Measurements from ENCODE around the gene SLC34A3.
A peak's percentile ranks its signal among the peaks of the same experiment; 100 is the strongest.

Gene SLC34A3

DNA sequence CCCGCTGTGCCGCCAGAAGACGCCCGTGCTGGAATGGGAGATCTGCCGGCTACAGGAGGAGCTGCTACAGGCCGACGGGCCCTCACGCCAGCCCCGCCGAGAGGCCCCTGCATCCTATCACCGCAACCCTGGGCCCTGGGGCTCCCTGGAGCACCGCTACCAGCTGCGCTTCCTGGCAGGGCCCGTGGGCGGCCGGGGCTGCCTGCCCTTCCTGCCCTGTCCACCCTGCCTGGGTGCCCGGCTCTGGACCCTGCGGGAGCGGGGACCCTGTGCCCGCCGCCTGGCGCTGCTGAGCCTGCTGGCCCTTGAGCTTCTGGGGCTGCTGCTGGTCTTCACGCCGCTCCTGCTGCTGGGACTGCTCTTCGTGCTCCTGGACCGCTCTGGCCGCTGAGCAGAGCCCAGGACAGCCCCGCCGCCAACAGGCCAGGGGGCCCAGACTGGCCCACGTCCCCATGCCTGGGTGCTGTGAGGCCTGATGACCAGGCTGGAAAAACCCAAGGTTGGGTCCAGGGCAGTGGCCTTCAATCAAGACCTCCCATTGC, 12.4 kb upstream of the SLC34A3 start:
- DNase-seq (ENCODE audit: low read depth): no peak
- no peak for TF ChIP-seq CTCF (IDR thresholded peaks at IDR 0.05; ENCODE audit: low read length, missing control alignments)
- no peak overlapping the region for H3K4me3 ChIP-seq (replicated peaks; ENCODE audit: low read depth, low read length)

- DNase-seq (ENCODE audit: low read depth): peak; percentile 60
- TF ChIP-seq CTCF (IDR thresholded peaks at IDR 0.05; ENCODE audit: low read length, missing control alignments): no peak
- H3K4me3 ChIP-seq (replicated peaks; ENCODE audit: low read depth, low read length): no peak overlapping the region
Measured at GRCh38 chr9:137218754-137219271, 11.9 kb upstream of the SLC34A3 start.

DNA sequence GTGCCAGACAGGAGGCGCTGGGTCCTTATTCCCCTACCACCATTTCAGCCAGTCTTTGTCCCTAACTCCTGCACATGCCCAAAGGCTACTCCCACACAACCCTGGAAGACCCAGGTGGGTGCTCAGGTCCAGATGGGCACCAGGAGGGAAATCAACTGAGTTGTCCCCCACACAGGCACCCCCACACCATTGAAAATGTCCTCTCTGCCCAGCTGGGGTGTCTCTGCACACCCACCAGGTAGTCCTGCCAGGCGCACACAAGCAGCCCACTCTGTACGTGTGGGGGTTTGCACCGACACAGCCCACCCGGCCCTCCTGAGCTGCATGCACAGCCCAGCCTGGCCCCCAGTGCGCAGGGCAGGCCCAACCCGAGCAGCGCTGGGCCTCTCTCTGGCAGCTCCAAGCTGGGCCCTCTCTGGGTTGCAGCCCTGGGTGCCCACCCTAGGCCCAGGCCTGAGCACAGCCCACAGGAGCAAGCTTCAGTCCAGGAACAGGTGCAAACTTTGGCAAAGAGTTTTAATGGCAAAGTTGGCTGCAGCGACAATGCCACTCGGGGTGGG, 10.9 kb upstream of the SLC34A3 start:
- H3K4me3 ChIP-seq (replicated peaks; ENCODE audit: low read depth, low read length): no peak overlapping the region
- no peak for TF ChIP-seq CTCF (IDR thresholded peaks at IDR 0.05; ENCODE audit: low read length, missing control alignments)
- no peak for DNase-seq (ENCODE audit: low read depth)

DNA sequence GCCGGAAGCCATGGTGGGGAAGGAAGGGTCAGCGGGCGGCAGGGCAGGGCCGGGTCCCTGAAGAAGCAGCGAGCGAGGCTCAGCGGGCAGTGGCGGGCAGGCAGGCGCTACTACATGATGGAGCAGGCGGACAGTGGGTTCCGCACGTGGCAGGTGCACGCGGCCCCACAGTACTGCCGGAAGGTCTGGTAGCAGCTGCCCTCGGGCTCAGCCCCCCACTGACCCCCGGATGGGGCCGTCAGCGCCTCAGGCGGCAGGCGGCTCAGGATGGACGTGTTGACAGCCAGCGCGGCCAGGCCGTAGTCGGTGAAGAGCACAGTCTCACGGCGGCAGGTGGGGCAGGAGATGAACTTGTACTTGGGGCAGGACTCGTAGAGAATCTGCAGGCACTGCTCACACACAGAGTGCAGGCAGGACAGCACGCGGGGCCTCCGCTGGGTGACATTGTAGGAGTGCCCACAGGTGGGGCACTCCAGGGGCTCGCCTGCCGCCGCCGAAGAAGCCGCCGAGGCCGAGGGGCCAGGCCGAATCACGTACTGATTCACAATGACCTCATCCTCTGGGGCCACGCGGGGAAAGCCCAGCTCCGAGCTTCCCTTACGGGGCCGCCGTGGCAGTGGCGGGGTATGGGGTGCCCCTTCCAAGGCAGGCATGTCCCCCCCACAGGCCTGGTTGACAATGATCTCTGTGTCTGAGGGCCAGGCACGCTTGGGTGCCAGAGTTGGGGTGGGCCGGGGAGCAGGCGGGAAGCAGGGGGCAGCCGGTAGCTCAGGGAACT, 10.2 kb upstream of the SLC34A3 start:
- TF ChIP-seq CTCF (IDR thresholded peaks at IDR 0.05; ENCODE audit: low read length, missing control alignments): no peak
- no peak overlapping the region for H3K4me3 ChIP-seq (replicated peaks; ENCODE audit: low read depth, low read length)
- DNase-seq (ENCODE audit: low read depth): no peak

GRCh38 chr9:137221095-137221505, 9.6 kb upstream of the SLC34A3 start:
- DNase-seq (ENCODE audit: low read depth): no peak
- H3K4me3 ChIP-seq (replicated peaks; ENCODE audit: low read depth, low read length): no peak overlapping the region
- no peak for TF ChIP-seq CTCF (IDR thresholded peaks at IDR 0.05; ENCODE audit: low read length, missing control alignments)

DNA sequence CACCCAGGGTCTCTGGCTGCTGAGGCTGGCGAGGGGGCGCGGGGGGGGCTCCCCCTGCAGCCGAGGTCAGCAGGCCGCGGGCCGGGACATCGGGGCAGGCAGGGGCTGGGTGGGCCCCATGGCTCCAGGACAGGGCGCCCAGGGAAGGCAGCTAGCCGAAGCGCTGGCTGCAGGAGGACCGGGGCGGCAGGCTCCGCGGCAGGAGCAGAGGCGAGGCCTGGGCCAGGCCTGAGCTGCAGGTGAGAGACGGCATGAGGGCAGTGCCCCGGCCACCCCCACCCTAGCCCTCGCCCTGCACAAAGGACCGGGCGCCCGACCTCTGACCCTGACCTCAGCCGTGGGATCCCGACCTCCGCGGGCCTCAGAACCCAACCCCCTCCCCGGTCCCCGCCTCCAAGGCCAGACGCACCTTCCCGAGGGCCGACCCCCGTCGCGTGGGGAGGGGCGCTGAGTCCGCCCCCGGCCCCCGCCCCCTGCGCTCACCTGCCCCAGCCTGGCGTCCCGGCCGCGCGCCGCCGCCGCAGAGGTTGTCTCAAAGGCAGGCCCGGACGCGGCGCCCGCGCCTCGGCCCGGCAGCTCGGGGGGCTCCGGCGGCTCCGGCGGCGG, 9.1 kb upstream of the SLC34A3 start:
- H3K4me3 ChIP-seq (replicated peaks; ENCODE audit: low read depth, low read length): no peak overlapping the region
- TF ChIP-seq CTCF (IDR thresholded peaks at IDR 0.05; ENCODE audit: low read length, missing control alignments): no peak
- no peak for DNase-seq (ENCODE audit: low read depth)

Measured in fibroblast of pulmonary artery (primary cell).